Measurements from ENCODE around the gene TRIM29. TPM values are rescaled to one million over a fixed set of nuclear protein-coding genes. Genes with fewer than 3 reads are reported as not detected.

TRIM29 gene
- total RNA-seq, 1 experiment from 2014 or later: not detected

DNA sequence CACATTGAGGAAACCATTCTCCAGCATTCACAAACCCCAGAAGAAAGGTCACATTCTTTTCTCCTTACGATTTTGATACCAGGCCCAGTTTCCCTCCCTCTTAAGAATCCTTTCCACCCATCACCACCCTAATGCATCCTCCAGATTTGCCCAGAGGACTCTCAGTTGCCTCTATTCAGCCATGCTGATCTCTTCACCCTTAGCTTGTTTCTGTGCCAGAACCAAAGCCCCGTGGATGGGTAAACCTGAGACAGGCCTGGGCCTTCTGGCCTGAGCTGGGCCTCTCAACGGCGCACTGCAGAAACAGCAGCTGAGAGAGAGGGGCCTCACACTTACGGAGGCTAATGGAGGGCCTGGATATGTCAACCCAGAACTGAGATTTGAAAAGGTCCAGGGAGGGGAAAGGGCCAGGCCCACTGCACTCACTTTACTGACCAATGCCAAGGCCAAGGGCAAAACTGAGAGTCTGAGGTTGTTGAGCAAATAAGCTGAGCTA lies 40.7 kb upstream of the TRIM29 start:
- H3K4me1 Mint-ChIP-seq: peaks cover 18 to 27% of the 10 kb centered on the region in 2 experiments
- Histone ChIP-seq H3K4ac (ENCODE audit: low read depth, low read length) (no peak overlapping the region), H3K23ac (ENCODE audit: insufficient read length, low read depth, low read length) (no peak overlapping the region), H2AK5ac (ENCODE audit: insufficient read length, low read length) (no peak overlapping the region), H4K8ac (replicated peaks; ENCODE audit: insufficient read length, low read depth, low read length) (no peak overlapping the region), H3K56ac (ENCODE audit: insufficient read length, low read depth, low read length) (no peak overlapping the region), H3K27me3 (ENCODE audit: insufficient read depth, low read length) (peaks cover 10% of the 10 kb centered on the region), H2BK120ac (ENCODE audit: low read depth, low read length, poor library complexity, severe bottlenecking) (no peak overlapping the region), H4K91ac (ENCODE audit: insufficient read length, low read depth, low read length) (no peak overlapping the region), H2BK20ac (ENCODE audit: low read depth, low read length, poor library complexity, severe bottlenecking) (no peak overlapping the region), H3K9ac (ENCODE audit: extremely low read depth, insufficient read length, low read length) (no peak overlapping the region), H3K9me3 (ENCODE audit: control insufficient read depth, low read depth, low read length) (no peaks in the 10 kb centered on the region), H3K14ac (ENCODE audit: insufficient read depth, low read length) (no peak overlapping the region), H2BK5ac (ENCODE audit: insufficient read length, low read length) (no peak overlapping the region), H2BK15ac (ENCODE audit: low read depth, low read length) (no peak overlapping the region), H3T11ph (ENCODE audit: low read length) (no peak overlapping the region), H3K4me1 (ENCODE audit: insufficient read depth, low read length) (no peaks in the 10 kb centered on the region; the same call in 1 of the 2 replicates), H3K79me1 (ENCODE audit: insufficient read depth, low read depth, low read length, poor library complexity, severe bottlenecking) (no peaks in the 10 kb centered on the region), H2BK12ac (ENCODE audit: insufficient read length, low read depth, low read length) (no peak overlapping the region), H4K20me1 (ENCODE audit: control insufficient read depth, insufficient read depth, insufficient read length) (no peaks in the 10 kb centered on the region), H4K5ac (ENCODE audit: insufficient read length, low read depth, low read length) (no peak overlapping the region), H2AFZ (ENCODE audit: low read length) (no peak overlapping the region), H3K18ac (ENCODE audit: insufficient read length, low read depth, low read length) (no peak overlapping the region), H3K4me2 (ENCODE audit: insufficient read depth, insufficient read length, low read length) (no peak overlapping the region), H3K23me2 (ENCODE audit: insufficient read length, low read depth, low read length, poor library complexity, severe bottlenecking) (no peaks in the 10 kb centered on the region), H3K27ac (ENCODE audit: insufficient read length, low read depth, low read length) (no peak overlapping the region), H3K79me2 (ENCODE audit: insufficient read depth, low read length) (no peaks in the 10 kb centered on the region)
- no peak for TF ChIP-seq CTCF (conservative IDR thresholded peaks at IDR 0.05)
- H3K4me3 Mint-ChIP-seq: no peak overlapping the region
- DNase-seq: no peak
- H3K9me3 Mint-ChIP-seq: no peaks in the 10 kb centered on the region; a peak in 1 of 5 replicates
- no peak overlapping the region for H3K27ac Mint-ChIP-seq
- peaks cover 100% of the 10 kb centered on the region for H3K27me3 Mint-ChIP-seq (ENCODE audit: low read depth)
- WGBS (ENCODE audit: extremely low coverage, insufficient read length, low lambda C conversion rate): no CpG with 5 or more reads among the region's 5 CpGs
- no peaks in the 10 kb centered on the region for H3K36me3 Mint-ChIP-seq (ENCODE audit: insufficient read depth in 1 of 3, low read depth in 3 of 3)

All from H9 (cell line).